NT2/D1 (cell line): Measurements from ENCODE around the gene ASS1.

Source experiments
- SUZ12 ChIP-seq: IDR thresholded peaks from 2 replicates; pipeline ENCODE4 v1.6.1; 2011; ENCODE audit not compliant: insufficient read length, insufficient read depth; ENCODE audit errors: extremely low read depth
- YY1 ChIP-seq: IDR thresholded peaks from 2 replicates; pipeline ENCODE4 v1.6.1; 2011; ENCODE audit not compliant: insufficient read length, insufficient read depth
- ZNF274 ChIP-seq: IDR thresholded peaks from 2 replicates; pipeline ENCODE4 v1.6.1; 2011; ENCODE audit warnings: mild to moderate bottlenecking, low read depth, low read length

- TF ChIP-seq SUZ12 (no peak), YY1 (no peak), ZNF274 (no peak)
Measured at GRCh38 chr9:130508218-130508617, 63.5 kb downstream of the ASS1 start.
